GM21515 (cell line): ENCODE measurements around the gene SNX14.
"Not testable (repeated sequence)": the region's sequence is repeated elsewhere in the genome, so short reads cannot be mapped to it uniquely, and the experiment has no call there.

Experiments
- ATAC-seq: cut with Tn5 transposase; IDR thresholded peaks from one replicate; pipeline ENCODE4 v1.9.1; 2021; ENCODE audit not compliant: unreplicated experiment

The SNX14 gene

DNA sequence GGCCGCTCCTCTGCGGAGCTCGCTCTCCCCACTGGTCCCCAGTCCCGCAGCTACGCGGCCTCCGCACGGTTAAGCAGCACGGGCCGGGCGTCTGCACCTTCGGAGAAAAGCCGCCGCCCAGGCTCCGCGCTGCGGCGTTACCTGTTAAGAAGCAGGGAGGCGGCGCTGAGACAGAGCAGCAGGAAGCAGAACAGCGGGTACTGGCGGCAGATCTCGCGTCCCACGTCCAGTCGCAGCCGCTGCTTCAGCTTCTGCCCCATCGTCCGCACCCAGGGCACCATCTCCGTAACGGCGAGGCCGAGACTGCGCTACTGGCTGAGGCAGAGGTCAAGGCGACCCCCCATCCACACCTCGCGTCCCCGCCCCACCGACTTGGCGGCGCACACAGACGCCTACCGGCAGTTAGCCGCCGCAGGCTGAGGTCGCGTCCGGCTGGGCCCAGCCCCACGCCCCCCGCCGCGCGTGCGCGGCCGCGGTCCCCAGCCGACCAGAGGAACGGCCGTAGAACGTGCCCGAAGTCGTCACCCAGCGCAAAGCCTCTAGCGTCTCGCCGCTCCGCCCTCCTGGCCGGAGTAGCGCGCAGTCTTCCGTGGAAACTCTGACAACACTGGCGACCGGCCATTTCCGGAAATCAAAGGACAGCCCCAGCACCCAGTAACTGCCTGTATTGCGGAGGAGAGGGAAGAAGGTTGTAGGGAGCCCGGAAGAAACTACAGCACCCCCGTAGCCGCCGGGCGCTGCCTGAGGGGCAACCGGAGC, at the start of gene SNX14:
Gene SNX14, minus strand, starts transcription at position 421 of the 759 bp plus-strand sequence. Its CDS starts 140 bp downstream, at position 281.
- peak; percentile 87 for ATAC-seq

GRCh38 chr6:85642774-85643536, 49.3 kb upstream of the SNX14 start, which contains the start of gene SYNCRIP:
Gene SYNCRIP (minus strand): TSS chr6:85642886. CDS start chr6:85641439, 1,447 bp downstream.
- peak; percentile 72 for ATAC-seq

DNA sequence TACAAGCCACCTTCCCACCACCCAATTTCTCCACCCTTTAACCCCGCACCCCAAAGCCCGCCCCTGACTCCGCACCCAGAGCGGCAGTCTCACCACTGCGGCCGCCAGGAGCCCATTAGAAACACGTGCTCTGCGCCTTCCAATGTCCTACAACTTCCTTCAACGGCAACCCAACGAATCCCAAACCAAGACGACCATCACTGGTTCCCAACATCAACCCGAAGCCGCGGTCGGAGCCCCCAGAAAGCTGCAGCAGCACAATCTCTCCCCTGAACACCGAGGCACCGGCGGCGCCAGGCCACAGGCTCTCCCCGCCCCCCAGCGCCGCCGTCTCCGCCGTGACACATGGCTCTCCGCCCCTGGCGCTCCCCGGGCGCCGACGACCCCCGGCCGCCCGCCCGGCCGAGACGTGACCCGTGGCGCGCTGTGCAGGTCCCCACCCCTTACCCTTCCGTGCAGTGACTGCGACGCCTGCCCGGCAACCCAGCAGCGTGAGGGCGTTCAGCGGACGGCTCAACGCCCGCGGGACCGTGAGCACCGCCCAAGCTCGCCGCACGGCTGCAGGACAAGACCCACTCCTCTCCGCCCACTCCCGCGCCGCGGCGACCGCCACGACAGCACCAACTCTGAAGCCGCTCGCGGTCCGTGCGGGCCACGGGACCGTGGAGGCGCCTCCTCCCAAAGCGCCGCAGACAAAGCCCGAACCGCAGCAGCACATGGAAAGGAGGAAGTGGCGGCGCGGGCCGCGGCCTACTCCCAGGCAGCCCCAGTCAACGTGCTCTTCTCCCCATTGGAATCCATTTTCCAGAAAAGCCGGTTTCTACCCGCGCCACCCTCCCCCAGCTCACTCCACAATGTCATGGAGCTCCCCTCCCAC, 48.5 kb upstream of the SNX14 start:
- no peak for ATAC-seq

DNA sequence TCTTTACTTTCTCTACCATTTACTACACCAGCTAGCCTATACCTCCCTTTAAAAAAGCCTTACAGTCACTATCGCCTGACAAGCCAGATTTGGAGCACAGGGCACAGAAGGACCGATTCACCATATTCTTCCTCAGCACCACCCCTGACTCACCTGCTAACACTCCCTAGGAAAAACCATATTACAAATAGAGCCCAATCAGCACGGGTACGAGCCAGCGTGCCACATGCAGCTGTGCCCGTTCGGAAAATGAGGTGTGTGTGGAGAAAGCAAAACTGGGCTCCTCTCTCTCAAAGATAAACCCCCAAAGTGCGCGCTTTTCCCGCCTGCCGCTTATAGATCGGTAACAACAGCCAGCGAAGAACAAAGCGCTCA, 47.9 kb upstream of the SNX14 start:
- ATAC-seq, result no peak

- no peak for ATAC-seq
These were observed 47.2 kb upstream of the SNX14 start for GRCh38 chr6:85640821-85641220.

DNA sequence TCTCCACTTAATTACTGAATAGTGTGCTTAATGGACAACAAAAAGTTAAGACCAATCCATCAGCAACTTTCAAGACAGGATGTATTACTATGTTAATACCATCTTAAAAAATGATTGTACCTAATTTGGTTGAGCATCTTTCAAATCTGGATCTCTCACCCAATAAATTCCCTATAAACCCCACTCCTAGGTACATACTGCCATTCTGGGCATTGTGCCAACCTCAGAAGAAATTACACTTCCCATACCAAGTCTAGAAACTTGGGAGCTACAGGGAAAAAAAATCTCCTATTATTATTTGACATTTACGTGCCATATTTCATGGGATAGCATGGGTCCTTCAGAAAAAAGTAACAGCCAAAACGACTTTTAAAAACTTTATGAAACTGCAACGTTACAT, 43.9 kb upstream of the SNX14 start:
- ATAC-seq, result no peak

DNA sequence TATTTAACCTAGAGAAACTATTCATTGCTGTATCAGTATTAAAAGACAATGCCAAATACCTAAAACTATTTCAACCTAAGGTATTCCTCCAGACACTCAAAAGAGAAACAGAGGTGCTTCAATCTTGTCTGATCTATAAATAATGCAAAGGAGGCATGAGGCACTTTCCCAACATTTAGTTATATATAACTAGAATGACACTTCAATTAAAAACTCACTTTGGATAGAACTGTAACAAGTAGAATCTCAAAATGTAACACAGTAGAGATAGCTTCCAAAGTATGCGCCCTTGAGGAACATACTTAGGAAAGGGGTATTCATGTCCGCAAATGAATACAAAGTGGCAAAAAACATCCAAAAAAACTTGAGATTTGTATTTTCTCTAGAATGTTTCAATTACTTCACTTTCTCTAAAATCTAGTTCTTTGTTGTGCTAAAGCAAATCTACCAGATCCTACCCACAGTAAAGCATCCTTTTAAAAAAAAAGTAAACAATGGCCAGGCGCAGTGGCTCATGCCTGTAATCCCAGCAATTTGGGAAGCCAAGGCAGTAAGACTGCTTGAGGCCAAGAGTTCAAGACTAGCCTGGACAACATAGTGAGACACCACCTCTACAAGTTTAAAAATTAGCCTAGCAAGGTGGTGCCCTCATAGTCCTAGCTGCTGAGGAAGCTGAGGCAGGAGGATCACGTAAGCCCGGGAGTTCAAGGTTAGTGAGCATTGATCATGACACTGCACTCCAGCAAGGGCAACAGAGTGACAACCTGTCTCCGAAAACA, 38.7 kb upstream of the SNX14 start:
- no peak for ATAC-seq

GRCh38 chr6:85631117-85631516, 37.5 kb upstream of the SNX14 start:
- not testable (repeated sequence) for ATAC-seq

DNA sequence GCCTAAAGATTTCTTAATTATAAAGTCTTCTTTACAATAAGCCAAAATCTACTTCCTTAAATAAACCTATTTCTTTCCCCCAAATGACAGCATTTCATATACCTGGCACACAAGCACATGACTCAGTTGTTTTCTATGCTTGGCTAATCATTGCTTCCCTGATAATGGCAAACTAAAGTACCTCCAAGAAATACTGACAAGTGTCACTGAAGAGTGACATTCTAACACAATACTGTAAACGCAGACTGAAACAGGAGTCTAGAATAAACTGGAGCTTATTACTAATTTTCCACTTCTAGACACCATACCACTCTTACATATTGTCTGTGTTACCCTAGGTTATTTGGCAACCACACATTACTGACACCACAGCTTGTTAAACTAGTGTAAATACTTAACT, 34.7 kb upstream of the SNX14 start:
- no peak for ATAC-seq

- ATAC-seq, result no peak
These were observed 26.6 kb upstream of the SNX14 start for GRCh38 chr6:85620308-85620707.

DNA sequence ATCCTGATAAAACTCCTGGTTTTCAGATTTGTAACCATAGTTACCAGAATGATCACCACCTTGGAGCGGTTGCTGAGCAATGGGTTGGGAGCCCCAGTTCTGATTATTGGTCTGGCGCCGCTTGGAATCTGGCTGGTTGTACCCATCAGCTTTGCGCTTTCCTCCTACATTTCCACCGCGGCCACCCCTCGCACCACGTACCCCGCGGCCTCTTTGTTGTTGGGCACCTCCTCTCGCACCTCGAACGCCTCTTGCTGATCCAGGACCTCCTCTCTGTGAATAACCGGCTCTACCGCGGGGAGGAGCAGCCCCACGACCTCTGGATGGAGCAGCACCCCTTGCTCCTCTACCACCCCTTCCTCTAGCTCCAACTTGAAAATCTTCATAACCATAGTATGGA, 21.1 kb upstream of the SNX14 start:
- ATAC-seq, result no peak

DNA sequence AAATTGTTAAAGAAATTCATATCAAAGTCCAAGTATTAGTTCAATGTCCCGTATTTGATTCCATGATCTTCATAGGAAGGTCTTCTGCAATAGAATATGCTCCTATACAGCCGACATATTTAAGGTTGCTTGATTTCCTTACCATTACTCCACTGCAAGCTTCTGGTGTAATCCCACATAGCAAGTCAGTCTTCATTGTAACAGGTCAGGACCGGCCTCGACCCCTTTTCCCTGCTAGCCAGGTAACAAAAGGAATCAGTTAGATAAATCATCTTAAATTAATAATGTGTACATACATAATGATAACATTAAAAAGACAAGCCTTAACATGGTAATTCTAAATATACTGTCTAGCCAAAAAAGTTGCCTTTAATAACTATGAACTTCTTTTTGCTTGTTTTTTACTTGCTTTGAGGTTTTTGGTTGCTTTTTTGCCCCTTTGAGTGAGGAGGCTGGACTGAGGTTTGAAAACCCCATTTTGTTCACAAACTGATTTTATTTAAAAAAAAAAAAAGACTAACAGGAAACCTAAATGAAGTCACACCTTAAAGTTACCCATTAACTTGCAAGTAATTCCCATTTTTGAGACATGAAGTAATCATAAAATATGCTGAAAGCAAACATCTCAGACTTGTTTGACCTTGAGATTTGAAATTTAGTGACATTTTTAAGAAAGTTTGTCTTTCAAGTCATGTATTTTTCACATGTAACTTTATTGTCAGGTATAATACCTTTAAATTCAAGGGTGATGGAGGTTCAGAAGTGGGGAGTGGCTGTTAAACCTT, 19.2 kb upstream of the SNX14 start:
- ATAC-seq, result no peak

DNA sequence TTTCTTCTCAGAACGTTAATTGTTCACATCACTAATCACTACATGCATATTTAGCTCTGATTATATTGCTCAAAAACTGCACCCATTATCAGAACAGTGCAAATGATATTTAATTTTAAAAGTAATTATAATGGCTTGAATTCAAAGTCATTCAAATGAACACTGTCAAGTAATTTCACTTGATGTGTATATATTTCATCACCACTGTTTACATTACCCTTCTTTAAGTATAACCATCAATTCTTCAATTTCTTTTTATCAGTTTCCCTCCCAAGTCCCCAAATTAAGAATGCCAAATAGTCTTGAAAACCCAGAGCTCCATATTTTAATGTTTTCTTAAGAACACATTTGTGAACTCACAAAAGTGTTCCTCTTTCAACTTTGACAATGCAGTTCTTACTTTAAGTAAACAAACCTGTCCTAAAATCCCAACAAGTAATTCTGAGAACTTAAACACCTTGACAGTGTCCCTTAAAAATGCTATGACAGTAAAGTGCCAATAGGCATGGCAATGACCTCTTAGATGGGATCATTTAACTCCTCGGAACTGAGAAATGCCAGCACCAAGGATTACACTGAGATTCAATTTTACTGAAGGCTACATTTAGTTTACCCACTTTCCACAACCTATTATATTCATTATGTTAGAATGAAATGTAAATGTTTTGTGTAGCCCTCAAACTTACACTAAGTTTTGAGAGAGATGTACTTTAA, 16.7 kb upstream of the SNX14 start:
- ATAC-seq, result no peak

- ATAC-seq, result no peak
These were observed 8.4 kb upstream of the SNX14 start for GRCh38 chr6:85602100-85602499.

DNA sequence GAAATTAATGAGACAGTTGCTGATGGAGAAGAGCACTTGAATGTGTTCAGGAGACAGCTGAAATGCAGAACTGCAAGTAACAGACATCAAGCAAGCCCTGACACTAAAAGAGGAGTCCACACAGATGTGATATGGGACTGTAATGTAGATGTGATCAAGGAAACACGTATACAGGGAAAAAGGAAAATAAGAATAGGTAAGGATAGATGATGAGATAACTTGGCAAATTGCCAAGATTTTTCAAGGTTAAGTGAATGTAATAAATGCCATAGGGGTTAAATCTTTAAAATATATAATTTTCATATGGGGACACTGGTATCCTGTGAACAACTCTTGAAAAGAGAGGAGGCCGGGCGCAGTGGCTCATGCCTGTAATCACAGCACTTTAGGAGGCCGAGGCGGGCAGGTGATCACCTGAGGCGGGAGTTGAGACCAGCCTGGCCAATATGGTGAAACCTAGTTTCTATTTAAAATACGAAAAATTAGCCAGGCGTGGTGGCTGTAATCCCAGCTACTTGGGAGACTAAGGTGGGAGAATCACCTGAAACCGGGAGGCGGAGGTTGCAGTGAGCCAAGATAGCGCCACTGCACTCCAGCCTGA, 7.2 kb upstream of the SNX14 start:
- no peak for ATAC-seq

- peak; percentile 11 for ATAC-seq
These were observed 706 bp upstream of the SNX14 start for GRCh38 chr6:85594197-85594930.

DNA sequence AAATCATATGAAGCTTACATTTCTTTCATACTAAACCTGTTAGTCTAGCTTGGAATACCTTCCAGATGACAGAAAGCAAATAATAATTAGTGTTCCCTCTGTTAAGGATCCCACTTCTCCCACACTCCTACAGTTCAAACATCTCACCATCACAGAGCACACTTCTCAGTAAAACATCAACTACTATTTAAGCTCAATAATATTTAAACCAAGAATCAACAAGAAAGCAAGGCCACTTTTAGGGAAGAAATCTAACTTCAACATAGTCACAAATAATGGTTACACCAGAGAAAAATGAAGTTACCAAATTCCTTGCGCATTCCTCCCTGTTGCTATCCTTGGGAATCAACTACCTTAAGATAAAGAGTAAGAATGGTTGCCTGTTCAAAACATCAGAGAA, 1.6 kb downstream of the SNX14 start:
- ATAC-seq, result no peak

GRCh38 chr6:85591207-85591606, 2.5 kb downstream of the SNX14 start:
- no peak for ATAC-seq
